ENCODE results near the gene LY6G5B.
"Not testable (repeated sequence)": the region's sequence is repeated elsewhere in the genome, so short reads cannot be mapped to it uniquely, and the experiment has no call there.

The LY6G5B gene

GRCh38 chr6:31691564-31692108, 21.9 kb downstream of the LY6G5B start:
- no peak for DNase-seq

DNA sequence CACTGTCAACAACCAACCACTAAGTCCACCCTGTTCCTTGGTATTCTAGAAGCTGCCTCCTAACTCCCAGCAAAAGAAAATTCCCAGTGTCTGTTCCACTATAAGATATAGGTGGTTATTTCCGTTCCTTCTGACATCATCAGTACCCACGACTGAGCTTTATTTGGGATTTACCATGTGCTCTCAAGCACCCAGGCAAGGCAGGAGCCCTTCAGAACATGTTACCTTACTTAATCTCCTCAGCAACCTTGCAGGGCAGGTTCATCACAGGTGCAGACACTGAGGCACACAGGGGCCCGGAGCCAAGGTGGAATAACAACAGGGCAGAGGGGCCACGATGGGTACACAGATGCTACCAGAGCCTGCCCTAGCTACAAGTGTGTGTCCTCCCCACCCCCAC, 22.6 kb downstream of the LY6G5B start:
- no peak for DNase-seq

GRCh38 chr6:31692886-31693285, 23.1 kb downstream of the LY6G5B start:
- DNase-seq = no peak

- DNase-seq = no peak
These were observed 23.8 kb downstream of the LY6G5B start for GRCh38 chr6:31693535-31693934.

DNA sequence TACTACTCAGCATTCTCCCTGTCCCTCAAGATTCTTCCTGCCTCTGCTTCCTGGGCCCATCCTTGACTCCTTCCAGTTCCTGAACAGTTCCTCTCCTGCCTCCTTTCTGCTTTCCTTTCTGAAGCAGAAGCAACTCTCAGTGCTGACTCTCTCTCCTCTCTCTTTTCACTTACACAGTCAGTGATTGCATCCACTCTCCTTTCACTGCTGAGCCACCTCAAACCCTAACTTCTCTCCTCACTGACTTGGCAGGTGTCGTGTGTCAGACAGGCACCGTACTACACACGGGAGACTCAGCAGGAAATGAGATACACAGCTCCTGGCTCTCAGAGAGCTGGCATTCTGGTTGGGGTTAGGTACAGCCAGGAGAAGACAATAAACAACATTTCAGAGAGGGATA, 27.8 kb downstream of the LY6G5B start:
- no peak for DNase-seq

- no peak for DNase-seq
These were observed 31.1 kb downstream of the LY6G5B start for GRCh38 chr6:31700740-31701401.

GRCh38 chr6:31701666-31702404, 32.1 kb downstream of the LY6G5B start:
- DNase-seq = peak in 1 of 2 experiments; percentile 16

- no peak for DNase-seq
These were observed 32.6 kb downstream of the LY6G5B start for GRCh38 chr6:31702405-31702818.

- peak; percentile 95 to 97 for DNase-seq
These were observed 33.3 kb downstream of the LY6G5B start, which contains the start of gene ABHD16A for GRCh38 chr6:31702819-31703716. TSS of gene ABHD16A (minus strand) at chr6:31703324. CDS start at chr6:31703281, 43 bp downstream.

- DNase-seq = no peak
These were observed 36.2 kb downstream of the LY6G5B start for GRCh38 chr6:31705931-31706330.

DNA sequence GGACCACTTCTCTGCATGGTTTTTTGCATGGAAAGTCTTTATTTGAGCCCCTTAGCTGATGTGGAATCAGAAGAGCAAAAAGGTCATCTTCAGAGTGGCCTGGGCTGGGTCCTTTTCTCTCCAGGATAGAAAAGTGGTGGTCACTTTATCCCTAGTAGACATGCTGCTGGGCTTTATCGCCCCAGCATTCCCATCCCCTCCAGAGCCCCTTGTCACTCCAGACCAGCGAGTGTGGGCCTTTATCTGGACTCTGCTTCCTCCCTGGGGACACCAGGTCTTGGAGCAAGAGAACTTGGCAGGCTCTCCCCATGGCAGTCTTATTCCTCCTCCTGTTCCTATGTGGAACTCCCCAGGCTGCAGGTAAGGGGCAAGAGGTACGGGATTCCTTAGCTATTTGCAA, 36.8 kb downstream of the LY6G5B start, which contains the start of gene LY6G6F:
LY6G6F (plus strand) TSS at position 268 of the 400 bp plus-strand sequence; CDS start at position 309, 41 bp downstream.
- no peak for DNase-seq

DNA sequence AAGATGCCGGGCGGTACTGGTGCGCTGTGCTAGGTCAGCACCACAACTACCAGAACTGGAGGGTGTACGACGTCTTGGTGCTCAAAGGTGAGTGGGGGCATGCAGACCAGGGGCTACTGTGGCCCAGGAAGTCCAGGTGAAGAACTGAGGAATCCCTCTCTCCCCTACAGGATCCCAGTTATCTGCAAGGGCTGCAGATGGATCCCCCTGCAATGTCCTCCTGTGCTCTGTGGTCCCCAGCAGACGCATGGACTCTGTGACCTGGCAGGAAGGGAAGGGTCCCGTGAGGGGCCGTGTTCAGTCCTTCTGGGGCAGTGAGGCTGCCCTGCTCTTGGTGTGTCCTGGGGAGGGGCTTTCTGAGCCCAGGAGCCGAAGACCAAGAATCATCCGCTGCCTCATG, 37.9 kb downstream of the LY6G5B start:
- DNase-seq = no peak

- no peak for DNase-seq
These were observed 38.4 kb downstream of the LY6G5B start for GRCh38 chr6:31708224-31708623.

DNA sequence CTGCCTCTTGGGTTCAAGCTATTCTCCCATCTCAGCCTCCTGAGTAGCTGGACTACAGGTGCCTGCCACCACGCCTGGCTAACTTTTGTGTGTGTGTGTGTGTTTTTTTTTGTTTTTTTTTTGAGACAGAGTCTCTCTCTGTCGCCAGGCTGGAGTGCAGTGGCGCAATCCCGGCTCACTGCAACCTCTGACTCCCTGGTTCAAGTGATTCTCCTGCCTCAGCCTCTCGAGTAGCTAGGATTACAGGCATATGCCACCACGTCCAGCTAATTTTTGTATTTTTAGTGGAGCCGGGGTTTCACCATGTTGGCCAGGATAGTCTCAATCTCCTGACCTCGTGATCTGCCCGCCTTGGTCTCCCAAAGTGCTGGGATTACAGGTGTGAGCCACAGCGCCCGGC, 39.4 kb downstream of the LY6G5B start:
- DNase-seq = not testable (repeated sequence)

DNA sequence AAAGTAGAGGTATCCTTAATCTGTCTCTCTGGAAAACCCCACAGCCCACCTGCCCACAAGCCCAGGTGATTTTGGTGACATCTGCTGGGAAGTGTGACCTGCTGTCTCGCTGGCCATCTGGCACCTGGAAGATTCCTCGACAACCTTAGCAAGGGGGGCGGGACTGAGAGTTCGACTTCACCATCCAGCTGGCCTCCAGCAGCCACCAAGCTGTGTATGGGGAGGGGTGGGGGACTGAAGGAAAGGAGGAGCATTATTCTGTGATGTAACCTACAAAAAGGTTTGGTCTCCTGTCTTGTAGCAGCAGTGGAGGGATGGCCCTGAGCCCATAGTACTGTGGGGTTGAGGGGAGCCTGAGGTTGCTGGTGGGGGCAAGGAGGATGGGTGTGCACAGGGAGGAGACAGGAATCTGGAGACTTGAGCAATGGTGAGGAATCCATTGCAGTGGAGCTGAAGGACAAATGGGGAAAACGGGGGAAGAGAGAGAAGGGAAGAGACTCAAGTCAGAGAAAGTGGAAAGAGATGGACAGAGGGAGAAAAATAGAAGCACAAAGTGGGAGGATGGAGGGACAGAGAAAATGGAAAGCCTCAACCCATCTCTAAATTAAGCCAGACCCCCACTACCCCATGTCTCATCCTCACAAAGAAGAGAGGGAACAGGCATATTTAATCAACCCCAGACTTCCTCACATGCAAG, 40.9 kb downstream of the LY6G5B start:
- no peak for DNase-seq

- no peak for DNase-seq
These were observed 41.5 kb downstream of the LY6G5B start for GRCh38 chr6:31711233-31711632.

GRCh38 chr6:31712296-31712695, 42.5 kb downstream of the LY6G5B start:
- DNase-seq = no peak

- DNase-seq = no peak
These were observed 43.7 kb downstream of the LY6G5B start for GRCh38 chr6:31713465-31713864.

- DNase-seq = peak in 1 of 2 experiments; percentile 28
These were observed 44.4 kb downstream of the LY6G5B start for GRCh38 chr6:31713991-31714684.

DNA sequence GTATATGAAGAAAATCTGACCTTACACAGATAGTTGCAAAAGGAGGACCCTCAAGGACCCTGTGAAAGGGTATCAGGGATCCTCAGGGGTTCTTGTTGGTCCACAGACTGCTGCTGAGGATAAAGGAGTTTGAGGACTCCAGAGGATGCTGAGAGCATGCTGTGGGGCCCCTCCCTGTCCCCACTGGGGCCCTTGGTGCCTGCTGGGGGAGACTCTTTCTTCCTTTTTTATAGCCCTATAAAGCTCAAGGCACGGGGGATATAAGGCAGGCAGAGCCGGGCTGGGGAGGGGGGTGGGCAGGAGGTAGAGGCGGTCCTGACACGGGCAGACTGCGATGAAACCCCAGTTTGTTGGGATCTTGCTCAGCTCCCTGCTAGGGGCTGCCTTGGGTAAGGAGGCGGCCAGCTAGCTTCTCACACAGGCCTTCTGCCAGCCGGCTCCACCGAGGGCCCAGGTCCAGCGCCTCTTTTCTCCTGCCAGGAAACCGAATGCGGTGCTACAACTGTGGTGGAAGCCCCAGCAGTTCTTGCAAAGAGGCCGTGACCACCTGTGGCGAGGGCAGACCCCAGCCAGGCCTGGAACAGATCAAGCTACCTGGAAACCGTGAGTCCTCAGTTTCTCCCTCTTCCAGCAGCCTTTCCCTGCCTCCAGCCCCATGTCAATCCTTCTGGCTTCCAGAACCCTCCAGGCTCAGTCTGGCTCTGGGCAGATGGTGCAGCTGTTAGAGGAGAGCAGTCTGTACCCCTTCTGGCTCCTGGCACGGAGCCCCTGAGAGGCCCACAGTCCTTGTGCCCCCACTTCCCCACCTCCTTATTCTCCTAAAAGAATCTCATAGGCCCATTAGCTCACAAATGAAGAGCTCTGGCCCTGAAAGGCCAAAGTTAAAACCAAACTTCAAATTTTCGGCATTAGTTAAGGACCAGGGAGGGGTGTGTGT, 45.5 kb downstream of the LY6G5B start, which contains the start of gene LY6G6D:
LY6G6D (plus strand) TSS at position 327 of the 937 bp plus-strand sequence; CDS start at position 335, 8 bp downstream.
- DNase-seq = no peak

All from NCI-H2081 (cell line).